Spleen (tissue), 11 donors: ENCODE data around the gene TMEM239. TPM values are rescaled to one million over a fixed set of nuclear protein-coding genes. Genes with fewer than 3 reads are reported as not detected.
"Not testable (repeated sequence)": the region's sequence is repeated elsewhere in the genome, so short reads cannot be mapped to it uniquely, and the experiment has no call there.

Experiments used
- DNase-seq: peaks from one replicate; pipeline ENCODE4 v3.0.0-alpha.2; 2020
- H3K27ac ChIP-seq, 8 donors: fragments of 200-600 bp; sonication (generic) in 7 of 8; 1 replicate in 4 of 8; 2 replicates in 4 of 8; pipeline versions ENCODE4 v1.5.0 to v1.8.0; 2016 to 2021; ENCODE audit warnings: inconsistent platforms in 4 of 8, mild to moderate bottlenecking in 4 of 8, moderate library complexity in 1 of 8
- H3K27me3 ChIP-seq, 7 donors: fragments of 200-600 bp; sonication (generic) in 6 of 7; replicated peaks in 1 of 7; 1 replicate in 4 of 7; 2 replicates in 3 of 7; pipeline versions ENCODE4 v1.5.0 to v1.8.0; 2016 to 2021; ENCODE audit warnings: inconsistent platforms in 3 of 7, mild to moderate bottlenecking in 1 of 7
- H3K36me3 ChIP-seq, 6 donors: fragments of 200-600 bp; sonication (generic) in 5 of 6; 1 replicate in 4 of 6; 2 replicates in 2 of 6; pipeline versions ENCODE4 v1.5.0 to v1.8.0; 2016 to 2021; ENCODE audit warnings: inconsistent platforms in 2 of 6
- H3K4me1 ChIP-seq, 6 donors: fragments of 200-600 bp; sonication (generic) in 5 of 6; 1 replicate in 3 of 6; 2 replicates in 3 of 6; pipeline versions ENCODE4 v1.5.0 to v1.8.0; 2016 to 2021; ENCODE audit warnings: inconsistent platforms in 3 of 6
- H3K4me3 ChIP-seq, 8 donors: fragments of 200-600 bp; sonication (generic) in 7 of 8; 1 replicate in 4 of 8; 2 replicates in 4 of 8; pipeline versions ENCODE4 v1.5.0 to v1.8.0; 2016 to 2021; ENCODE audit warnings: inconsistent platforms in 4 of 8, mild to moderate bottlenecking in 4 of 8, moderate library complexity in 2 of 8
- H3K9me3 ChIP-seq, 8 donors: fragments of 200-600 bp; sonication (generic) in 7 of 8; 1 replicate in 4 of 8; 2 replicates in 4 of 8; pipeline versions ENCODE4 v1.5.0 to v1.8.0; 2016 to 2021; ENCODE audit warnings: inconsistent platforms in 4 of 8
- POLR2A ChIP-seq, 3 donors: fragments of 450-650 bp; IDR thresholded peaks; one replicate each; pipeline ENCODE4 v1.5.1; 2017; ENCODE audit warnings: antibody characterized with exemption in 3 of 3, mild to moderate bottlenecking in 1 of 3
- POLR2AphosphoS5 ChIP-seq, 3 donors: sonication (generic); formaldehyde crosslinking; IDR thresholded peaks; one replicate each; pipeline ENCODE4 v1.5.1; 2017; ENCODE audit warnings: antibody characterized with exemption in 3 of 3
- WGBS, 5 donors: extraction: QIAGEN DNeasy Blood & Tissue Kit in 3 of 5; methylation state at CpG; one replicate each; pipeline versions ENCODE4 v1.1.5 to v1.1.7; 2013 to 2018; 5-methylcytosine and 5-hydroxymethylcytosine counted together
- intact Hi-C: fragments of 100-400 bp; cut with DNase I; formaldehyde crosslinking; loops from one replicate; pipeline ENCODE4 v1.15.0; 2023; ENCODE audit warnings: low total_unique reads
- polyA plus RNA-seq, 3 donors: library from polyadenylated mRNA; stranded (reverse); fragments of 200-250 nt; gene quantifications; one replicate each; pipeline ENCODE4 v1.2.1, GENCODE V29; 2013
- total RNA-seq, 7 donors: library from RNA; depleted of rRNA in 3 of 7; stranded (reverse); fragments of >200 nt in 3 of 7; fragmentation: NEBNext Ultra II Directional in 4 of 7; extraction: Animal tissue kit (Norgen Biotek cat#: 25700) in 4 of 7; gene quantifications; one replicate each; pipeline versions ENCODE4 v1.1.0 to v1.2.1, GENCODE V29; 2016 to 2021
- TF ChIP-seq, protein P1 (sequence below), 11 experiments: fragments of 200-600 bp in 7 of 11; fragments of 450-650 bp in 4 of 11; sonication (generic) in 4 of 11; IDR thresholded peaks in 8 of 11; conservative IDR thresholded peaks in 3 of 11; 1 replicate in 7 of 11; 2 replicates in 4 of 11; pipeline versions ENCODE4 v1.4.0 to v1.8.0; 2016 to 2021; ENCODE audit warnings: antibody characterized with exemption in 11 of 11, inconsistent platforms in 4 of 11, mild to moderate bottlenecking in 1 of 11
- donor health status: healthy with polysubstance abuse.
- donor health status: DM: no; HTN: no; CAD: no; lungs with moderate emphysema.
- donor health status: DM: no; HTN: no; CAD: no.
- donor health status: Bipolar disorder and iron deficiency.
- donor health status: healthy.
- donor health status: DM: no; HTN: no; CAD: no.
- donor health status: DM: yes; HTN: yes; CAD: no.

The TMEM239 gene
- total and polyA plus RNA-seq, 10 donors, result not detected

DNA sequence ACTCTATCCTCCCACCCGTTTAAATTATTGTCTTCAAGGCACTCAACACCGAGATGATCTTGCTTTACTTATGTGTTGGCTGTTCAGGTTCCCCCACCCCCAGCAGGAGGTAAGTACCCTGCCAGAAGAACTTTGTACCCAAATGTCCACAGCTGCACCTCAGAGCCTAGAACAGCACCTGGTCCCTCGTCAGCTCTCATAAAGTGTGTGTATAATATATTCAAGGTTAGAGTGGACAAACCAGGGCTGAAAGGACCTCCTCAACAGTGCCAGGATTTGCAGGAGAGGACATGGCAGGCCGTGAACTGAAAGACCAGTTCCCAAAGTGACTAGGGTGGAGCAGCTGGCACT lies 9.8 kb upstream of the TMEM239 start:
- WGBS, 5 donors, result 58 to 78% (median 67%) methylated on average over 4 of the region's 4 CpGs
- TF ChIP-seq POLR2AphosphoS5 (IDR thresholded peaks at IDR 0.05) (no peak), POLR2A (IDR thresholded peaks at IDR 0.05) (no peak)
- TF ChIP-seq, protein P1, sequence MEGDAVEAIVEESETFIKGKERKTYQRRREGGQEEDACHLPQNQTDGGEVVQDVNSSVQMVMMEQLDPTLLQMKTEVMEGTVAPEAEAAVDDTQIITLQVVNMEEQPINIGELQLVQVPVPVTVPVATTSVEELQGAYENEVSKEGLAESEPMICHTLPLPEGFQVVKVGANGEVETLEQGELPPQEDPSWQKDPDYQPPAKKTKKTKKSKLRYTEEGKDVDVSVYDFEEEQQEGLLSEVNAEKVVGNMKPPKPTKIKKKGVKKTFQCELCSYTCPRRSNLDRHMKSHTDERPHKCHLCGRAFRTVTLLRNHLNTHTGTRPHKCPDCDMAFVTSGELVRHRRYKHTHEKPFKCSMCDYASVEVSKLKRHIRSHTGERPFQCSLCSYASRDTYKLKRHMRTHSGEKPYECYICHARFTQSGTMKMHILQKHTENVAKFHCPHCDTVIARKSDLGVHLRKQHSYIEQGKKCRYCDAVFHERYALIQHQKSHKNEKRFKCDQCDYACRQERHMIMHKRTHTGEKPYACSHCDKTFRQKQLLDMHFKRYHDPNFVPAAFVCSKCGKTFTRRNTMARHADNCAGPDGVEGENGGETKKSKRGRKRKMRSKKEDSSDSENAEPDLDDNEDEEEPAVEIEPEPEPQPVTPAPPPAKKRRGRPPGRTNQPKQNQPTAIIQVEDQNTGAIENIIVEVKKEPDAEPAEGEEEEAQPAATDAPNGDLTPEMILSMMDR (IDR thresholded peaks at IDR 0.05 in 8 of 11, conservative IDR thresholded peaks at IDR 0.05 in 3 of 11), result no peak
- peaks cover 0 to 94% (median 25%) of the 10 kb centered on the region in 7 donors for H3K27me3 ChIP-seq
- no peak overlapping the region for H3K27ac ChIP-seq
- H3K36me3 ChIP-seq, result no peaks in the 10 kb centered on the region
- no peak for DNase-seq
- H3K4me3 ChIP-seq, result no peak overlapping the region
- intact Hi-C loops, result no loop called here
- H3K4me1 ChIP-seq, result peaks cover 0 to 9% (median 3%) of the 10 kb centered on the region in 6 donors
- peaks cover 0 to under 1% (median 0%) of the 10 kb centered on the region in 8 donors for H3K9me3 ChIP-seq

DNA sequence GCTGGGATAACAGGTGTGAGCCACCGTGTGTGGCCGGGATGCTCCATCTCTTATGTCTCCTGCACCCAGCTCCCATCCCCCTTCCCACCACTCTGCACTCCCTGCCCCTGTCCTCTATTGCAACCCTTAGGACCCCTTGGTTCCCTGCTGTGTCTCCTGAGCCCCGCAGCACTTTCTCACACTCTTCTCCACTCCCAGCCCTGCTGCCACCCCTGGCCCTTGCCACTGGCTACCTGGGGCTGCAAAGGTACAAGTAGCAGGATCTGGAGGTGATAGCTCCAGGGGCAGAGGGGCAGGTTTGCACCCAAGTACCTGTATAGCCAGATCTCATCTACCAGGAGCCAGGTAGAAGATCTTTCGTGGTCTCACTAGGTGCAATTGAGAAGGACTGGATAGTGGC lies 9.1 kb upstream of the TMEM239 start:
- TF ChIP-seq POLR2AphosphoS5 (IDR thresholded peaks at IDR 0.05), result no peak
- TF ChIP-seq POLR2A (IDR thresholded peaks at IDR 0.05), result no peak
- TF ChIP-seq, protein P1 (IDR thresholded peaks at IDR 0.05 in 8 of 11, conservative IDR thresholded peaks at IDR 0.05 in 3 of 11), result no peak
- Histone ChIP-seq H3K27ac (no peak overlapping the region), H3K4me3 (no peak overlapping the region), H3K9me3 (peaks cover 0 to 7% (median 2%) of the 10 kb centered on the region in 8 donors), H3K27me3 (peaks cover 0 to 94% (median 21%) of the 10 kb centered on the region in 7 donors), H3K36me3 (no peaks in the 10 kb centered on the region), H3K4me1 (peaks cover 0 to 6% (median 0%) of the 10 kb centered on the region in 6 donors)
- WGBS, 5 donors, result 74 to 90% (median 84%) methylated on average over 4 of the region's 4 CpGs
- no peak for DNase-seq
- intact Hi-C loops, result no loop called here

DNA sequence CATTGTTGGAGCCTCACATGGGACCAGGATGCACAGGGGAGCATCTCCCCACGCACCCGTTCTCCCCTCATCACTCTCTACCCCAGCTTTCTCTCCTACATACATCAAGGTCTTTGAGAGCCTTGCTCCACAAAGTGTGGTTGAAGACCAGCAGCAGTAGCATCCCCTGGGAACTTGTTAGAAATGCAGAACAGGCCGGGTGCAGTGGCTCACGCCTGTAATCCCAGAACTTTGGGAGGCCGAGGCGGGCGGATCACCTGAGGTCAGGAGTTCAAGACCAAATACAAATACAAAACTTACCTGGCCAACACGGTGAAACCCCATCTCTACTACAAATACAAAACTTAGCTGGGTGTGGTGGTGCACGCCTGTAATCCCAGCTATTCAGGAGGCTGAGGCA lies 8.2 kb upstream of the TMEM239 start:
- H3K36me3 ChIP-seq, intact Hi-C loops, H3K27ac ChIP-seq, H3K4me1 ChIP-seq, DNase-seq, H3K4me3 ChIP-seq: not testable (repeated sequence)
- Histone ChIP-seq H3K9me3 (peaks cover 0 to 15% (median 10%) of the 10 kb centered on the region in 8 donors), H3K27me3 (peaks cover 0 to 93% (median 21%) of the 10 kb centered on the region in 7 donors)
- 83 to 89% (median 86%) methylated on average over 9 of the region's 9 CpGs for WGBS, 5 donors

DNA sequence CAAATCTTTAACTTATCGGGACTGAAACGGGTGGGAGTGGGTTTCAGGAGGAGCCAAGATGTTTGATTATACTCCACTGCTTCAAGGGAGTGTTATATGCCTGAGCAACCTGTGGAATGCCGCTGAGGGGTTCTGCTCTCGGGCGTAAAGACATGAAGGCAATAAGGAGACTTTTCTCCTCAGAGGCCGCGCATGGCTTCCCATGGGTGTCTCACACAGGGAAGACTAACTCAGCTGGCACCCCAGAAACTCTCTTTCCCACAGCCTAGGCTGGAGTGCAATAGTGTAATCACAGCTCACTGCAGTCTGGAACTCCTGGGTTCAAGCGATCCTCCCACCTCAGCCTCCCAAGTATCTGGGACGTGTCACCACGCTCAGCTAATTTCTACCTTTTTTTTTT lies 6.5 kb upstream of the TMEM239 start:
- 84 to 94% (median 91%) methylated on average over 10 of the region's 10 CpGs for WGBS, 5 donors
- Histone ChIP-seq H3K4me3 (no peak overlapping the region), H3K9me3 (peaks cover 0 to 17% (median 10%) of the 10 kb centered on the region in 8 donors), H3K36me3 (no peaks in the 10 kb centered on the region), H3K27ac (no peak overlapping the region), H3K27me3 (peaks cover 0 to 76% (median 16%) of the 10 kb centered on the region in 7 donors), H3K4me1 (peaks cover 0 to 6% (median 0%) of the 10 kb centered on the region in 6 donors)
- no peak for TF ChIP-seq POLR2AphosphoS5 (IDR thresholded peaks at IDR 0.05)
- TF ChIP-seq, protein P1 (IDR thresholded peaks at IDR 0.05 in 8 of 11, conservative IDR thresholded peaks at IDR 0.05 in 3 of 11), result no peak
- TF ChIP-seq POLR2A (IDR thresholded peaks at IDR 0.05), result no peak
- intact Hi-C loops, result no loop called here
- DNase-seq, result no peak

DNA sequence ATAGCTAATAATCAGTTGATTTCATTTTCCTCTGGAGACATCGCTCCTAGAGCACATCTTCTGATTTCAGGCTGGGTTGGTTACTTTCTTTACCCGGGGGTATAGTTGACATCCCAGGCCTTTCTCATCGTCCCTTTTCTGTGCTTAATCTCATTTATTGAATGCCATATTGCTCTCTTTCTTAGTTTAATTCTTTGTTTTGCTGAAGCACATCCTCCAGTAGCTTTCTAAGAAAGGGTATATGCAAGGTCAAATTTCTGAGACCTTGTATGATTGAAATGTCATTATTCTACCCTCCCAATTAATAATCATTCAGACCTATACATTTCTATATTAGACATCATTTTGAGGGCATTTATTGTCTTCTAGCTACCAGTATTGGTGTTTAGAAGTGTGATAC lies 4.0 kb upstream of the TMEM239 start:
- TF ChIP-seq POLR2A (IDR thresholded peaks at IDR 0.05) (no peak), POLR2AphosphoS5 (IDR thresholded peaks at IDR 0.05) (no peak)
- WGBS, 5 donors, result 70 to 95% (median 72%) methylated on average over 3 of the region's 3 CpGs

More for the DNA sequence above, 4.0 kb upstream of the TMEM239 start:
- H3K36me3 ChIP-seq, result no peaks in the 10 kb centered on the region
- peaks cover 0 to 58% (median under 1%) of the 10 kb centered on the region in 7 donors for H3K27me3 ChIP-seq
- H3K4me3 ChIP-seq, result no peak overlapping the region
- DNase-seq, result no peak
- no peaks in the 10 kb centered on the region for H3K4me1 ChIP-seq
- peaks cover 0 to 17% (median 10%) of the 10 kb centered on the region in 8 donors for H3K9me3 ChIP-seq
- intact Hi-C loops, result no loop called here
- no peak overlapping the region for H3K27ac ChIP-seq
